ENCODE data around the gene CARD9. TPM values are rescaled to one million over a fixed set of nuclear protein-coding genes. Genes with fewer than 3 reads are reported as not detected.

CARD9 gene
- total and polyA plus RNA-seq, 2 donors (not counting 1 experiment from before 2014, with no cell fraction given) = 0.69 to 3.3 TPM

DNA sequence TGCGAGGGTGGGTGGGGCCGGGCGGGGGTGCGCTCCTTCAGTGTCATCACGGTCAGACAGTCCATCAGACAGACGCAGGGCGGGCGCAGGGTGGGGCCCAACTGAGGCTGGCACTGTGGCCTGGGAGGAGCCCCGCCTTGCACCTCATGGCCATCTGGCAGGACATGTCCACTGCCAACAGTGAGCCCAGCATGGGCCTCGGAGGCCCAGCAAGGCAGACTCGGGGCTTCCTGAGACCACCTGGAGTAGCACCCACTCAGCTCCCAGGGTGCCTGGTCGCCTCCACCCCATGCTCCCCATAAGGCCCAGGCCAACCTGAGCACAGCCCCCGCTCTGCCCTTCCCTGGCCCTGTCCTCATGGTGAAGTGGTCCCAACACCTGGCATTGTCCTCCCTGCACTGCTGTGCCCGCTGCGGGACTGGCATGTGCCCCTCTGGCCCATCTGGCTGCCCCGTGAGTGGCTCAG is 54.7 kb downstream of the CARD9 start:
- no peak overlapping the region for H3K27ac ChIP-seq (ENCODE audit: insufficient read depth, low read length)
- H3K4me3 ChIP-seq (replicated peaks in 1 of 4; ENCODE audit: control extremely low read depth in 1 of 4, insufficient read depth in 1 of 4, low read depth in 3 of 4, low read length in 4 of 4) = no peak overlapping the region
- no peak overlapping the region for H2AFZ ChIP-seq (ENCODE audit: low read length)
- no peak overlapping the region for H3K4me2 ChIP-seq (ENCODE audit: extremely low read depth, insufficient read depth, low read length)
- H4K20me1 ChIP-seq (ENCODE audit: control insufficient read depth, extremely low read depth, insufficient read depth, low read length) = no peaks in the 10 kb centered on the region
- H3K9ac ChIP-seq (ENCODE audit: insufficient read depth, low read length) = no peak overlapping the region
- peaks cover 3% of the 10 kb centered on the region for H3K27me3 ChIP-seq (ENCODE audit: control insufficient read depth, insufficient read depth, low read length)
- no peaks in the 10 kb centered on the region for H3K4me1 ChIP-seq (ENCODE audit: control insufficient read depth, extremely low read depth, insufficient read depth, low read length)
- DNase-seq (ENCODE audit: low read depth in 2 of 2) = no peak
- no peaks in the 10 kb centered on the region for H3K79me2 ChIP-seq (ENCODE audit: control insufficient read depth, insufficient read depth, low read length)
- H3K9me3 ChIP-seq (ENCODE audit: control insufficient read depth, insufficient read depth, low read depth, low read length) = no peaks in the 10 kb centered on the region
- TF ChIP-seq CTCF (conservative IDR thresholded peaks at IDR 0.05 in 1 of 2, IDR thresholded peaks at IDR 0.05 in 1 of 2; ENCODE audit: low read depth in 1 of 2, low read length in 2 of 2) = no peak
- no peak for TF ChIP-seq EZH2 (IDR thresholded peaks at IDR 0.05; ENCODE audit: low read length, missing control alignments)
- H3K36me3 ChIP-seq (ENCODE audit: control insufficient read depth, insufficient read depth, low read length) = no peaks in the 10 kb centered on the region

GRCh38 chr9:136318111-136318775 is 55.2 kb downstream of the CARD9 start:
- Histone ChIP-seq H4K20me1 (ENCODE audit: control insufficient read depth, extremely low read depth, insufficient read depth, low read length) (no peaks in the 10 kb centered on the region), H3K79me2 (ENCODE audit: control insufficient read depth, insufficient read depth, low read length) (no peaks in the 10 kb centered on the region), H3K9me3 (ENCODE audit: control insufficient read depth, insufficient read depth, low read depth, low read length) (no peaks in the 10 kb centered on the region), H3K36me3 (ENCODE audit: control insufficient read depth, insufficient read depth, low read length) (no peaks in the 10 kb centered on the region), H3K27ac (ENCODE audit: insufficient read depth, low read length) (no peak overlapping the region), H3K4me3 (replicated peaks in 1 of 4; ENCODE audit: control extremely low read depth in 1 of 4, insufficient read depth in 1 of 4, low read depth in 3 of 4, low read length in 4 of 4) (no peak overlapping the region), H3K9ac (ENCODE audit: insufficient read depth, low read length) (no peak overlapping the region), H2AFZ (ENCODE audit: low read length) (no peak overlapping the region), H3K4me1 (ENCODE audit: control insufficient read depth, extremely low read depth, insufficient read depth, low read length) (no peaks in the 10 kb centered on the region), H3K27me3 (ENCODE audit: control insufficient read depth, insufficient read depth, low read length) (peaks cover 3% of the 10 kb centered on the region), H3K4me2 (ENCODE audit: extremely low read depth, insufficient read depth, low read length) (no peak overlapping the region)
- DNase-seq (ENCODE audit: low read depth in 2 of 2) = no peak
- TF ChIP-seq EZH2 (IDR thresholded peaks at IDR 0.05; ENCODE audit: low read length, missing control alignments) (no peak), CTCF (conservative IDR thresholded peaks at IDR 0.05 in 1 of 2, IDR thresholded peaks at IDR 0.05 in 1 of 2; ENCODE audit: low read depth in 1 of 2, low read length in 2 of 2) (no peak)

DNA sequence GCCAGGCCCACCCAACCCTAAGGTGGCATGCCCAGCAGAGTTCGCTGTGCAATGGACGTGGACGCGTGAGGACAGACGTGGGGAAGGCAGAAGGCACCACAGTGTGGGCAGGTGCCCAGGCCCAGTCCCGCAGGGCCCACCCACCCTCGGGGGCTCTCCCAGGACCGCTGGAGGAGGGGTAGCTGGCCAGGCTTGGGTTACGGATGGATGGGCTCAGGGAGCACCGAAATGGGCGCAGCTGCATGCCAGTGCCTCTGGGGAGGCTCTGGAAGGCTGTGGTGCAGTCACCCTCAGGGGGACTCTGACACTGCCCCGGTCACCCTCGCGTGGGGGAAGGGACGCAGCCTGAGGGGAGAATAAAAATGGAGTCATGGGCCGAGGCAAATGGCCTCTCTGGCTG is 55.8 kb downstream of the CARD9 start:
- TF ChIP-seq EZH2 (IDR thresholded peaks at IDR 0.05; ENCODE audit: low read length, missing control alignments) = no peak
- no peak for TF ChIP-seq CTCF (conservative IDR thresholded peaks at IDR 0.05 in 1 of 2, IDR thresholded peaks at IDR 0.05 in 1 of 2; ENCODE audit: low read depth in 1 of 2, low read length in 2 of 2)
- H2AFZ ChIP-seq (ENCODE audit: low read length) = no peak overlapping the region
- no peak overlapping the region for H3K4me3 ChIP-seq (replicated peaks in 1 of 4; ENCODE audit: control extremely low read depth in 1 of 4, insufficient read depth in 1 of 4, low read depth in 3 of 4, low read length in 4 of 4)
- H3K9me3 ChIP-seq (ENCODE audit: control insufficient read depth, insufficient read depth, low read depth, low read length) = no peaks in the 10 kb centered on the region
- peaks cover 3% of the 10 kb centered on the region for H3K27me3 ChIP-seq (ENCODE audit: control insufficient read depth, insufficient read depth, low read length)
- no peaks in the 10 kb centered on the region for H3K79me2 ChIP-seq (ENCODE audit: control insufficient read depth, insufficient read depth, low read length)
- no peak overlapping the region for H3K27ac ChIP-seq (ENCODE audit: insufficient read depth, low read length)
- no peak overlapping the region for H3K4me2 ChIP-seq (ENCODE audit: extremely low read depth, insufficient read depth, low read length)
- no peak for DNase-seq (ENCODE audit: low read depth in 2 of 2)
- H3K9ac ChIP-seq (ENCODE audit: insufficient read depth, low read length) = no peak overlapping the region
- H3K4me1 ChIP-seq (ENCODE audit: control insufficient read depth, extremely low read depth, insufficient read depth, low read length) = no peaks in the 10 kb centered on the region
- H4K20me1 ChIP-seq (ENCODE audit: control insufficient read depth, extremely low read depth, insufficient read depth, low read length) = no peaks in the 10 kb centered on the region
- no peaks in the 10 kb centered on the region for H3K36me3 ChIP-seq (ENCODE audit: control insufficient read depth, insufficient read depth, low read length)

Measured in fibroblast of lung (primary cell).